GM12865 (cell line): Measurements from ENCODE around the gene HIVEP1.

Experiments used
- DNase-seq: peaks from one replicate; pipeline ENCODE4 v3.0.0; 2010; ENCODE audit warnings: low read depth
- H3K4me3 ChIP-seq: 2 replicates; pipeline ENCODE4 v1.5.1; 2011; ENCODE audit warnings: mild to moderate bottlenecking, low read depth, low read length, control low read depth
- TF ChIP-seq, protein P1 (sequence below): IDR thresholded peaks from 2 replicates; pipeline ENCODE4 v1.5.1; 2011; ENCODE audit warnings: low read length, control low read depth, low read depth, inconsistent platforms; ENCODE audit not compliant: insufficient read depth; ENCODE audit errors: missing control alignments

HIVEP1 gene

DNA sequence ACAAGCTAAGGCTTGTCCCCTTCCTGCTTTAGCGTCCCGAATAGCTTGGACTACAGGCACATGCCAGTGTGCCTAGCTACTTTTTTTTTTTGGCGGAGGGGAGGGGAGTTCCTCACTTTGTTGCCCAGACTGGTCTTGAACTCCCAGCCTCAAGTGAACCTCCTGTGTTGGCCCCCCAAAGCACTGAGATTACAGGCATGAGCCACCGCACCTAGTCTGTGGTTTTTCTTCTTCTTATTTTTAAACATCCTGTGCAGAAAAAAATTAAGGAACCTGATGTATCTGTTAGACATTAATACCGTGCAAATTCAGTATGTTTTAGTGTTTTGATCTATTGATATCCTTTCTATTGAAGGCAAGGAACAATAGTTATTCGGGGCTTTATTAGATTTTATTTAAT, 25.7 kb downstream of the HIVEP1 start:
- no peak overlapping the region for H3K4me3 ChIP-seq
- peak; percentile 32 for DNase-seq
- TF ChIP-seq, protein P1, sequence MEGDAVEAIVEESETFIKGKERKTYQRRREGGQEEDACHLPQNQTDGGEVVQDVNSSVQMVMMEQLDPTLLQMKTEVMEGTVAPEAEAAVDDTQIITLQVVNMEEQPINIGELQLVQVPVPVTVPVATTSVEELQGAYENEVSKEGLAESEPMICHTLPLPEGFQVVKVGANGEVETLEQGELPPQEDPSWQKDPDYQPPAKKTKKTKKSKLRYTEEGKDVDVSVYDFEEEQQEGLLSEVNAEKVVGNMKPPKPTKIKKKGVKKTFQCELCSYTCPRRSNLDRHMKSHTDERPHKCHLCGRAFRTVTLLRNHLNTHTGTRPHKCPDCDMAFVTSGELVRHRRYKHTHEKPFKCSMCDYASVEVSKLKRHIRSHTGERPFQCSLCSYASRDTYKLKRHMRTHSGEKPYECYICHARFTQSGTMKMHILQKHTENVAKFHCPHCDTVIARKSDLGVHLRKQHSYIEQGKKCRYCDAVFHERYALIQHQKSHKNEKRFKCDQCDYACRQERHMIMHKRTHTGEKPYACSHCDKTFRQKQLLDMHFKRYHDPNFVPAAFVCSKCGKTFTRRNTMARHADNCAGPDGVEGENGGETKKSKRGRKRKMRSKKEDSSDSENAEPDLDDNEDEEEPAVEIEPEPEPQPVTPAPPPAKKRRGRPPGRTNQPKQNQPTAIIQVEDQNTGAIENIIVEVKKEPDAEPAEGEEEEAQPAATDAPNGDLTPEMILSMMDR, result no peak

DNA sequence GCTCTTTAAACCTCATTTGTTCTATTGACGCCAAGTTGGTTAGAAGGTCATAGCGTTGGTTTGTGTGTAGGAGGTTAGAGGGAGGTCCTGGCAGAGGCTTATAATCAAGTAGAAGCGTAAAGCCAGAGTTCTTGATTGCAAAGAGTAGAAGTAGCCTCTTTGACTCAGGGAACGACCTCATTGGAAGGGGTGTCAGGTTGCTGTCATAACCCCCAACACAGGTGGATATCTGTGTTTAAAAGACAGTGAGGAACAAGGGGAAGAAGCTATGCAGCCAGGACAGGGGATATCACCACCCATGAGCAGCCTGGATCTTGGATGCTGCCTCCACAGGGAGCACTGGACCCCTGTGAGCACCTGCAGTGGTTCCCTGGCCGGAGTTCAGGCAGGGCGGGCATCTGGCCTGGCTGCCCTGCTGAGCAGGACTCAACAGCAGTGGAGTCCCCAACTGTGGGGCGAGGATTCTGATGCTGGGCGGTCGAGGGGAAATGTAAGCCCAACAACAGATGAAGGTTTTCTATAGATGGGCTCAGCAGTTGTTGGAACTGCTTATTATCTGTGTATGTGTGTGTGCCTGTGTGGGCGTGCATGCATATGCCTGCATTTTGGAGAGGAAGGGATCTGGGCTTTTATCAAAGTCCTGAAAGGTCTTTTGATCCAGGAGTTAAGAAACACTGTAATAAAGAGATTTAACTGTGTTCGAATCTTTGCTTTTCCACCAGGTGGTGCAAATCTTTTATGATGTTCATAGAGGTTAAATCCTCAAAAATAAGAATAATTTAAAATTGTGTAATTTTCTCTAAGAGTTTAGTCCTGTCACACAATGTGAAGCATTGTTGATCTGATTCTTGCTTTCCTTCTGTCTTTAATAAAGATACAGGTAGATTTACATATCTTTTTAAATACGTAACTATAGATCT, 27.7 kb downstream of the HIVEP1 start:
- no peak overlapping the region for H3K4me3 ChIP-seq
- TF ChIP-seq, protein P1, result no peak
- no peak for DNase-seq

DNA sequence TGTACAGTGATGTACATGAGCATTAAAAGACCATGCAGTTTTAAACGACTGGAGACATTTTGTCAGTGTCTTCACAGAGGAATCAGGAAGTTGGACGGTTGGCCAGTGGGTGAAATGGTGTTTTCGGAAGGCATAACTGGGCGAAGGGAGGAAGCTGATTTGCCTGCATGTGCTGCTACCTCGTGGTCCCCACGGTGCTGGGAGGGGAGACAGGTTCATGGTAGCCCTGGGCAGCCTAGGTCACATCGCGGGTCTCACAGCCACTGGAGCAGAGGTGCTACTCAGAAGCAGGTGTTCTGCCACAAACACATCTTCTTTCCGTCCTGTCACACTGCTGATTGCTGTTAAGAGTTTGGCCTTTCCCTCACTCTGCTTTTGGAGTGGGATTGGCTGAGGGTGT, 35.2 kb downstream of the HIVEP1 start:
- TF ChIP-seq, protein P1, result no peak

DNA sequence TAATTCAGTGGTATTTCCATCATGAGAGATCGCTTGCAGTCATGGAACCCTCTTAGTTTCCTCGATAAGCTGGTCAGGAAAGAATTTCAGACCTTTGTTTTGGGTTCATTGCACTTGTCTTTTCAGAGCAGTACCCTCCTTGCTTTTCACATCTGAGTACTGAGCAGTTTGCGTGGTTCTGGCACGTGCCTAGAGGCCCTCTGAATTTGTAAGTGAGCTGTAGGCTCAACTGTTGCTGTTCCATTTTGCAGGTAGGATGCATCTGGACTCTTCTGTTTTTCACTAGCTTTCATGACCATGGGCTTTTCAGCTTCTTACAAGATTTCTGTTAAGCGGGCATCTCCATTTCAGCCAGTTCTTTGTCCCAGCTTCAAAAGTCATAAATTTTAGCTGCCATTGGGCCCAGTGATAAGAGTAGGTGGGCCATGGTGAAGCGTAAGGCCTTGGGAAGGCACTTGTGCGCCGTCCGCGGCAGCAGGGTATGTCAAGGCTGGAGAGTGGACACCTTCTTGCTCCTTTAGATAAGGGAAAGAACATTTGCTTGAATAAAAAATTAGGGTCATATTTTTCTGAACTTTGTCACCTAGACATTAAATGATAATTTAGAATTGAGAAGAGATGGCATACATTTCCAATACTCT, 35.8 kb downstream of the HIVEP1 start:
- DNase-seq, result peak; percentile 42
- peak overlapping the region; percentile 36 for H3K4me3 ChIP-seq
- TF ChIP-seq, protein P1, result no peak

More for the DNA sequence above, 35.2 kb downstream of the HIVEP1 start:
- peak overlapping the region; percentile 36 for H3K4me3 ChIP-seq
- DNase-seq, result peak; percentile 83

DNA sequence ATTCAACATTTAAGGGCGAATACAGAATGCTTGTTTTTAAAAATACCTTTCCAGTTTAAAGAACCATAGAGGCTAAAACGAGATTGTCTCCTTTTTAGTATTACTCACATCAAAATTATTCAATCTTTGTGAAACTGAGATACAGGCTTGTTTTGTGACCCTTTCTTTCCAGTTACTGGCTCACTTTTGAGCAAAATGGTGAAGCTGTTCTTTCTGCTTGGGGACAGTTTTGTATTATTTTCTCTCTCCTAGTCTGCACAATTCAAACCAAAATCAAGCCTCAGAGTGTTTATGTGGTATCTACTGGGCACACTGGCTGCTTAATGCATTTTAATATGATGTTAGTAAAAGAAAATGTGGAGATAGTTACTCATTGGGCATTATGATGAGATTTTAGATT, 36.5 kb downstream of the HIVEP1 start:
- peak overlapping the region; percentile 36 for H3K4me3 ChIP-seq
- DNase-seq, result peak; percentile 45
- TF ChIP-seq, protein P1, result no peak

DNA sequence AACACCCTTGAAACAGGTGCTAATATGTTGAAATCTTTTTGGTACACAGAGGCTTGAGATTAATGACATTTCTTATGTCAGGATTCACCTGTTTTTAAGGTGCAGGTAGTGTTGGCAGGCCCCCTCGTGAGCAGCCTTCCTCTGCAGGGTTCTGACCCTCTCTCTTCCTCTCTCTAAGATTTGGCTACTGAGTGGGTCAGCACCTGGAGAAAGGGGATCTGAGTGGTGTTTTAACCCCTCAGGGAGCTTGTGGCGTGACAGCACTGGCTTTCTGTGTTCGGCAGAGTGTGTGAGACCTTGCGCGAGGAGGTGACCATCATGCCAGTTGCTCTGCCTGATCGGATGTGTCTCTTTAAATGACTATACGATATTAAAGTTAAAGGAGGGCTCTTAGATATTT, 37.1 kb downstream of the HIVEP1 start:
- peak; percentile 86 for DNase-seq
- TF ChIP-seq, protein P1, result no peak
- peak overlapping the region; percentile 36 for H3K4me3 ChIP-seq
